ENCODE data around the gene SPOCK2. TPM values are rescaled to one million over a fixed set of nuclear protein-coding genes. Genes with fewer than 3 reads are reported as not detected.

The SPOCK2 gene
- polyA plus RNA-seq, 1 donor from 2014 or later = 5.6 TPM

DNA sequence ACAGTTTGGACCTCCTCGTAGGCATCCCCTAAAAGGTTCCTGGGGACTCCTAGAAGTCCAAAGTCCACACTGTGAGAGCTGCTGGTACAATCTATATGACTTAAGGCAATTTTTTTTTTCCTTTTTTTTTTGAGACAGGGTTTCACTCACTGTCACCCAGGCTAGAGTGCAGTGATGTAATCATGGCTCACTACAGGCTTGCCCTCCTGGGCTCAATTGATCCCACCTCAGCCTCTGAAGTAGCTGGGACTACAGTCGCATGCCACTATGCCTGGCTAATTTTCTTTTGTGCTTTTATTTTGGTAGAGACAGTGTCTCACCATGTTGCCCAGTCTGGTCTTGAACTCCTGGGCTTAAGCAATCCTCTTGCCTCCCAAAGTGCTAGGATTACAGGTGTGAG lies 4.6 kb upstream of the SPOCK2 start:
- H3K4me3 ChIP-seq (ENCODE audit: low read length) = no peak overlapping the region
- peaks cover 26% of the 10 kb centered on the region for H3K27me3 ChIP-seq (ENCODE audit: insufficient read depth, low read depth, low read length)
- H4K20me1 ChIP-seq (ENCODE audit: insufficient read depth) = no peaks in the 10 kb centered on the region
- no peaks in the 10 kb centered on the region for H3K9me2 ChIP-seq (ENCODE audit: insufficient read depth, low read length)
- no peak overlapping the region for H3K4me2 ChIP-seq (ENCODE audit: low read length)
- H3K27ac ChIP-seq (ENCODE audit: low read length) = no peak overlapping the region
- no peaks in the 10 kb centered on the region for H3K79me2 ChIP-seq (replicated peaks; ENCODE audit: insufficient read depth, low read length)
- H3K9ac ChIP-seq (ENCODE audit: low read length) = no peak overlapping the region
- no peak for TF ChIP-seq EZH2 (IDR thresholded peaks at IDR 0.05; ENCODE audit: borderline replicate concordance, insufficient read depth, low read length, poor library complexity, severe bottlenecking)
- TF ChIP-seq CTCF (IDR thresholded peaks at IDR 0.05; ENCODE audit: poor library complexity, severe bottlenecking) = no peak
- no peak for TF ChIP-seq RAD21 (conservative IDR thresholded peaks at IDR 0.05)
- no peak for TF ChIP-seq TAF1 (IDR thresholded peaks at IDR 0.05; ENCODE audit: low read depth)
- TF ChIP-seq REST (IDR thresholded peaks at IDR 0.05; ENCODE audit: borderline replicate concordance) = no peak
- no peak for TF ChIP-seq POLR2AphosphoS5 (IDR thresholded peaks at IDR 0.05)
- no peak for TF ChIP-seq EP300 (conservative IDR thresholded peaks at IDR 0.05; ENCODE audit: poor library complexity, severe bottlenecking)
- TF ChIP-seq SMC3 (conservative IDR thresholded peaks at IDR 0.05; ENCODE audit: poor library complexity) = no peak
- no peak for TF ChIP-seq MXI1 (conservative IDR thresholded peaks at IDR 0.05; ENCODE audit: poor library complexity, severe bottlenecking)
- H3K36me3 ChIP-seq (ENCODE audit: insufficient read depth, low read length) = peaks cover 12% of the 10 kb centered on the region
- no peak overlapping the region for H2AFZ ChIP-seq (ENCODE audit: low read depth, low read length)
- H3F3A ChIP-seq (ENCODE audit: insufficient read depth, low read length, poor library complexity, severe bottlenecking) = no peaks in the 10 kb centered on the region
- no peaks in the 10 kb centered on the region for H3K9me3 ChIP-seq (ENCODE audit: low read length)

DNA sequence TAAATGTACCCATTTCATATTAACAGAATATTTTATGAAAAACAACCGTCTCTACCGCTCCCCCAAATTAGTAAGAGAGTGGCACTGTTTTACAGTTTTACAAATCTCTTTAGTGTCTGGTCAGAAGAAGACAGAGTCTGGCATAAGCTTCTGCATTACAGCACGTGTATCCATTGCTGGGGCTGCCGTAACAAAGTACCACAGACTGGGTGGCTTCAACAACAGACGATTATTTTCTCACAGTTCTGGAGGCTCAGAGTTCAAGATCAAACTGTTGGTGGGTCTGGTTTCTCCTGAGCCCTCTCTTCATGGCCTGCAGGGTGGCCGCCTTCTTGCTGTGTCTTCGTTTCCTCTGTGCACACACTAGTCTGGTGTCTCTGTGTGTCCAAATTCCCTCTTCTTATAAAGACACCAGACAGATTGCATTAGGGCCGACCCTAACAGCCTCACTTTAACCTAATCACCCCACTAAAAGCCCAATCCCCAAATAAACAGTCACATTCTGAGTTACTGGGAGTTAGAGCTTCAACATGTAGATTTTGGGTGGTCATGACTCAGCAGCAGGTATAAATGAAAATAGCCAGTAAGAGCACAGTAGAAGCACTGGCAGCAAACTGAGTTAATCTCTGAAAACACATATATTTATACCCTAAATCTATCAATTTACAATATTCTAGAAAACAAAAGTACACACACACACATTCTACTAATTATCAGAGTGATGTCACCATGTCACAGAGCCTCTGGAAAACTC lies 4.0 kb upstream of the SPOCK2 start:
- Histone ChIP-seq H3F3A (ENCODE audit: insufficient read depth, low read length, poor library complexity, severe bottlenecking) (no peaks in the 10 kb centered on the region), H3K9me2 (ENCODE audit: insufficient read depth, low read length) (no peaks in the 10 kb centered on the region), H3K27ac (ENCODE audit: low read length) (no peak overlapping the region), H3K27me3 (ENCODE audit: insufficient read depth, low read depth, low read length) (peaks cover 32% of the 10 kb centered on the region), H3K79me2 (replicated peaks; ENCODE audit: insufficient read depth, low read length) (no peaks in the 10 kb centered on the region), H4K20me1 (ENCODE audit: insufficient read depth) (no peaks in the 10 kb centered on the region), H2AFZ (ENCODE audit: low read depth, low read length) (no peak overlapping the region), H3K9ac (ENCODE audit: low read length) (no peak overlapping the region), H3K4me2 (ENCODE audit: low read length) (no peak overlapping the region), H3K36me3 (ENCODE audit: insufficient read depth, low read length) (peaks cover 12% of the 10 kb centered on the region), H3K9me3 (ENCODE audit: low read length) (no peaks in the 10 kb centered on the region), H3K4me3 (ENCODE audit: low read length) (no peak overlapping the region)
- no peak for TF ChIP-seq EP300 (conservative IDR thresholded peaks at IDR 0.05; ENCODE audit: poor library complexity, severe bottlenecking)
- no peak for TF ChIP-seq RAD21 (conservative IDR thresholded peaks at IDR 0.05)
- no peak for TF ChIP-seq TAF1 (IDR thresholded peaks at IDR 0.05; ENCODE audit: low read depth)
- no peak for TF ChIP-seq REST (IDR thresholded peaks at IDR 0.05; ENCODE audit: borderline replicate concordance)
- TF ChIP-seq MXI1 (conservative IDR thresholded peaks at IDR 0.05; ENCODE audit: poor library complexity, severe bottlenecking) = no peak
- TF ChIP-seq SMC3 (conservative IDR thresholded peaks at IDR 0.05; ENCODE audit: poor library complexity) = no peak
- TF ChIP-seq CTCF (IDR thresholded peaks at IDR 0.05; ENCODE audit: poor library complexity, severe bottlenecking) = no peak
- TF ChIP-seq EZH2 (IDR thresholded peaks at IDR 0.05; ENCODE audit: borderline replicate concordance, insufficient read depth, low read length, poor library complexity, severe bottlenecking) = no peak
